Stimulated activated CD8-positive, alpha-beta memory T cell treated with anti-CD3 and anti-CD28 coated beads, Interleukin-2, amount 100 ng/mL, for 48 hours (primary cell): ENCODE measurements around the gene CDHR2.
"Not testable (repeated sequence)": the region's sequence is repeated elsewhere in the genome, so short reads cannot be mapped to it uniquely, and the experiment has no call there.

ENCODE experiments used
- DNase-seq, 2 donors: peaks; one replicate each; pipeline ENCODE4 v3.0.0-alpha.2; 2020; ENCODE audit warnings: low read depth in 2 of 2

Gene CDHR2

GRCh38 chr5:176568657-176569056 lies 19.5 kb downstream of the CDHR2 start:
- no peak for DNase-seq

DNA sequence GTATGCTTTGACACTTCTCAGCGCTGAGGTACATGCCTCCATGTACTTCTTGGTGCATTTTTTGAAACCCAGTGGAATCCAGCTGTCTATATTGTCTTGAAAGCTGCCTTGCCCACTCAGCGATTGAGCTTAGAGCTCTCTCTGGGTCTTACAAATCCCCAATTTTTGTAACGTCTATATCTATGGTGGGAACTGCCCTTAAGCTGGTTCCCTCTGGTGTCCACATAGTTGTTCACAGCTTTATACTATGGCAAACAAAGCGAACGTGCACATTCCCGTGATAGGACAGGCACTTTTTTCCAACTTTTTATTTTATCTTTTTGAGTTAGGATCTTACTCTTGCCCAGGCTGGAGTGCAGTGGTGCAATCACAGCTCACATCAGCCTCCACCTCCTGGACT lies 20.9 kb downstream of the CDHR2 start:
- no peak for DNase-seq

DNA sequence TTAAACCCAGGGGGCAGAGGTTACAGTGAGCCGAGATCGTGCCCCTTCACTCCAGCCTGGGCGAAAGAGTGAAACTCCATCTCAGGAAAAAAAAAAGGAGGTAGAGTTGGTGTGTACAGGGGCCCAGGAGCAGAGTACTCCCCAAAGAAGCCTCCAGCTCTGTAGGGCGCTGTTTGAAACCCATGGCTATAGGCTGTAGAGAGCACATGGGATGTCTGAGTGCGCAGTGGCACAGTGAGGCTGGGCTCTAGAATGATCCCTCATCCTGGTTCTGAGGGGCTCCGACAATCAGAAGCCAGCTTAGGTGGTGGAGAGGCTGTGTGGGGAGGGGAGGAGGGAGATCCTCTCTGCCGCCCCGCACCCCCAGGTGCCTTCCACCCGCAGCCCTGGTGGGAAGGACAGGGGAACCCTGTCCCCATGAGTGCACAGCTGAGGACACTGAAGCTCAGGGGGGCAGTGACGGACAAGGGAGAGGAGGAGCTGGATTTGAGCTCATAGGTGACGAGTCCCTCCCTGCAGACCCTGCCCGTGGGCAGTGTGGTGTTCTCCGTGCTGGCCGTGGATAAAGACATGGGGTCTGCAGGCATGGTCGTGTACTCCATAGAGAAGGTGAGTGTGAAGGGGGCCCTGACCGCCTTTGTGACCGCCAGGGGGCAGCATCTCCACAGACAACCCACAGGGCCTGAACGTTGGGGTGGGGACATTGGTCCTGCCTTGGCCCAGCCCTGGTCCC lies 24.6 kb downstream of the CDHR2 start:
- DNase-seq: peak; percentile 67 to 69

DNA sequence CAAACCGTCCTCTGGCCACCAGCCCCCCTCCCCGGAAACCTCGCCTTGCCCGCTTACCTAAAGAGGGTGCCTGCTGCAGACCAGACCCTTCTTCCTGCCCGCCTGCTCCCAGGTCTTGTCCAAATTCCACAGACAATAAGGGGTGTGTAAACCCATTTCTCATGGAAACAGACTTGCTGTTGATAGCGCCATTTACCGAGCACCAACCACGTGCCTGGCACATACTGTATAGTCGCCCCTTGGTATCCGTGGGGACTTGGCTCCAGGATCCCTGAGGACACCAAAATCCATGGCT lies 25.1 kb downstream of the CDHR2 start:
- DNase-seq: no peak

DNA sequence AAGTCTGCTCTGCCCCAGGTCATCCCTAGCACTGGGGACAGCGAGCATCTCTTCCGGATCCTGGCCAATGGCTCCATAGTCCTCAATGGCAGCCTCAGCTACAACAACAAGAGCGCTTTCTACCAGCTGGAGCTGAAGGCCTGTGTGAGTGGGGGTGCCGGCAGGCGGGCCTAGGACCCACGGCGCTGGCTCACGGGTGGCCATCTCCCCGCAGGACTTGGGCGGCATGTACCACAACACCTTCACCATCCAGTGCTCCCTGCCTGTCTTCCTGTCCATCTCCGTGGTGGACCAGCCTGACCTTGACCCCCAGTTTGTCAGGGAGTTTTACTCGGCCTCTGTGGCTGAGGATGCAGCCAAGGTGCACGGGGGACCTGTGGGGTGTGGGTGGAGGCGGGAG lies 25.9 kb downstream of the CDHR2 start:
- DNase-seq: no peak

GRCh38 chr5:176575488-176576422 lies 26.6 kb downstream of the CDHR2 start:
- DNase-seq: no peak

- no peak for DNase-seq
Measured at GRCh38 chr5:176577312-176578176, 28.4 kb downstream of the CDHR2 start.

DNA sequence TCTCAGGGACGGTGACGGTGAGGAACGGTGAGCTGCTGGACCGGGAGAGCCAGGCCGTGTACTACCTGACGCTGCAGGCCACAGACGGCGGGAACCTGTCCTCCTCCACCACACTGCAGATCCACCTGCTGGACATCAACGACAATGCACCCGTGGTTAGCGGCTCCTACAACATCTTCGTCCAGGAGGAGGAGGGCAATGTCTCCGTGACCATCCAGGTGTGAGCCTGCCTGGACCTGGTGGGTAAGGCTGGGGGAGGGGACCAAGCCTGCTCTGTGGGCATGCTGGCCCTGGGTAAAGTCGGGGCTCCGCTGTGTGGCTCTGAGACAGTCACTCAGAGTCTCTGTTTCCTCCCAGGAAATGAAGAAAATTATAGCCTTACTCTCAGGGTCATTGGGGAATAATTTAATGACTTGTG lies 29.3 kb downstream of the CDHR2 start:
- peak in 1 of 2 donors; percentile 8 for DNase-seq

- DNase-seq: no peak
Measured at GRCh38 chr5:176579323-176579722, 30.2 kb downstream of the CDHR2 start.

- DNase-seq: no peak
Measured at GRCh38 chr5:176581361-176581760, 32.2 kb downstream of the CDHR2 start.

DNA sequence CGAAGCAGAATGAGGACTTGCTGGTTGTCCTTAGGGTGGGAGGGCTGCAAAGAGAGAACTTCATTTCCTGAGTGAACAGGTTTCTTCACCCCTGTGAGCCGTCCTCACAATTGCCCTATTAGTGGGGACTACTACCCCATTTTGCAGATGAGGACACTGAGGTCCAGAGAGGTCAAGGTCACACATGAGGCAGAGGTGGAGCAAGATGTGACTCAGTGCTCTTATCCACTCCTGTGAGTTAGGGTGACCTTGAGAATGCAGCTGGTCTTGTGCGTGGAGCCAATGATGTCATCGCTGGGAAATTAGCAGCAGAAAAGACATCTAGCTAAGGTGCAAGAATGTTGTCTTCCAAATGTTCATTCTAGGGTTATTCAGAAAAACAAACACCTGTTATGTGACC lies 33.9 kb downstream of the CDHR2 start:
- DNase-seq: no peak

- no peak for DNase-seq
Measured at GRCh38 chr5:176587398-176587797, 38.3 kb downstream of the CDHR2 start.

GRCh38 chr5:176588297-176588696 lies 39.2 kb downstream of the CDHR2 start:
- no peak for DNase-seq

DNA sequence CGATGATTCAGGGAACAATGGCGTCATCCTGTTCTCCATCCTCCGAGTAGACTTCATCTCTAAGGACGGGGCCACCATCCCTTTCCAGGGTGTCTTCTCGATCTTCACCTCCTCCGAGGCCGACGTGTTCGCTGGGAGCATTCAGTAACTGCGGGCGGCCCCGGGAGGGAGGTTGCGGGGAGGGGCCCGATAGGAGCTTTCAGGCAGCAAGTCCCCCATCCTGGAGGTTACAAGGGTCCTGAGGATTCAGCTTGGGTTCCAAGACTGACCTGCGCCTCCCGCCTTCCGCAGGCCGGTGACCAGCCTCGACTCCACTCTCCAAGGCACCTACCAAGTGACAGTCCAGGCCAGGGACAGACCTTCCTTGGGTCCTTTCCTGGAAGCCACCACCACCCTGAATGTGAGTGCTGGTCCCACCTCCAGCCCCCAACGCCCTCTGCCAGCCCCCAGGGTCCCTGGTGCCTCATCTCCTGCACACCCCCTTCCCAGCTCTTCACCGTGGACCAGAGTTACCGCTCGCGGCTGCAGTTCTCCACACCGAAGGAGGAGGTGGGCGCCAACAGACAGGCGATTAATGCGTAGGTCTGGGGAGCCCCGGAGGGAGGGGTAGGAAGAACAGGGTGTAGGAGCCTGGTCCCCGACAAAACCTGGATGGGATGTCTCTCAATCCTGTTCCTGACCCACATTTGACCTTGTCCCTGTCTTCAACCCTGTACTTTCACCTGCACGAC lies 40.1 kb downstream of the CDHR2 start:
- no peak for DNase-seq

DNA sequence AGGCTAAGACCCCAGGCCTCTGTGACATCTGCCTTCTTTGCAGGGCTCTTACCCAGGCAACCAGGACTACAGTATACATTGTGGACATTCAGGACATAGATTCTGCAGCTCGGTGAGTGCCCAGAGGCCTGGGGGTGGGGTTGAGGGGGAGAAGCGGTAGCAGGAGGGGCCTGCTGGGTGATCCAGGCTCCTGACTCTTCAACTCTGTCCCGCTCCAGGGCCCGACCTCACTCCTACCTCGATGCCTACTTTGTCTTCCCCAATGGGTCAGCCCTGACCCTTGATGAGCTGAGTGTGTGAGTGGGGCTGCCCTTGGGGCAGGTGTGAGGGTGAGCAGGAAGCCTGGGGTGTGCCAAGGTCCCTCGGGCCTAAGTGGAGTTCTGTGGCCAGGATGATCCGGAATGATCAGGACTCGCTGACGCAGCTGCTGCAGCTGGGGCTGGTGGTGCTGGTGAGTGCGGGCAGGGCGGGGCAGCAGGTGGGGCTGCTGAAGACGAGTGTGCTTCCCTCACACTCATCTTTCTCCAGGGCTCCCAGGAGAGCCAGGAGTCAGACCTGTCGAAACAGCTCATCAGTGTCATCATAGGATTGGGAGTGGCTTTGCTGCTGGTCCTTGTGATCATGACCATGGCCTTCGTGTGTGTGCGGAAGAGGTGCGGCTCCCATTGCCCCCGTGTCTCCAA lies 41.0 kb downstream of the CDHR2 start:
- DNase-seq: no peak

- DNase-seq: not testable (repeated sequence)
Measured at GRCh38 chr5:176591667-176592066, 42.5 kb downstream of the CDHR2 start.

DNA sequence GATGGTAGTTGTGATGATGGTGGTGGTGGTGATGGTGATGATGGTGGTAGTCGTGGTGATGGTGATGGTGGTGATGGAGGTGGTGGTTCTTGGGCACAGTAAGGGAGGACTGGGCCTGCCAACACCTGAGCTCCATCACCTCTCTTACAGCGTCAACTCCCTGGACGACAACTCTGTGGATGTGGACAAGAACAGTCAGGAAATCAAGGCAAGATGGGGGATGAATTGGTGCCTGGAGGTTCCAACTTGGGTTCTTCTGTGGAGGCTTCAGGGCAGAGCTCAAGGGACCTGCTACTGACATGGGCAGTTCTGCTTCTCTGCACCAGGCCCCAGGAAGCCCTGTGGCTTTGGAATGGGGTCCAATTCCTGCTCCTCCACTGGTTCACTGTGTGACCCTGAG lies 43.4 kb downstream of the CDHR2 start:
- no peak for DNase-seq

GRCh38 chr5:176593273-176593869 lies 44.2 kb downstream of the CDHR2 start:
- DNase-seq: no peak

DNA sequence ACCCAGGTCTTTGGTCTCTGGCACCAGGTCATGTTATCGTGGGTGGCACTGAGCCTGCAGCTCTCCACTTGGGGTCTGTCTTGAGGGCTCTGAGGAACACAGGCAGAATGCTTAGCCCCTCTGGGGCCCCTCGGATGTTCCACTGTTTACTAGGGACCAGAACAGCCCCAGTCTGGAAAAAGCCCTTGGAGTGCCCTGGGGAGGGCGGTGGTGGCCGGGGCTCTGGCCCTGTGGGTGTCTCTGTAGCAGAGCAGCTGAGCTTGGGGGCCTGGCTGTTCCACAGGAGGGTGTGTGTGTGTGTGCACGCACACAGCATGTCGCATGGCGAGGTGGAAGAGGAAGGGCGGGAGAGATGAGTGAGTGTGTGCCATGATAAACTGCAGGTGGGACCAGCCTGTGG lies 45.4 kb downstream of the CDHR2 start:
- DNase-seq: no peak

GRCh38 chr5:176595386-176595943 lies 46.3 kb downstream of the CDHR2 start:
- DNase-seq: no peak
